HTERT RPE-1 (cell line): ENCODE measurements around the gene RIMBP2.
"Not testable (repeated sequence)": the region's sequence is repeated elsewhere in the genome, so short reads cannot be mapped to it uniquely, and the experiment has no call there.

Experiments
- in situ Hi-C: fragments of 300-500 bp; cut with MboI; formaldehyde crosslinking; loops from 4 replicates; pipeline ENCODE4 v1.14.3; 2020; ENCODE audit warnings: low sequenced_read_pairs

The RIMBP2 gene

DNA sequence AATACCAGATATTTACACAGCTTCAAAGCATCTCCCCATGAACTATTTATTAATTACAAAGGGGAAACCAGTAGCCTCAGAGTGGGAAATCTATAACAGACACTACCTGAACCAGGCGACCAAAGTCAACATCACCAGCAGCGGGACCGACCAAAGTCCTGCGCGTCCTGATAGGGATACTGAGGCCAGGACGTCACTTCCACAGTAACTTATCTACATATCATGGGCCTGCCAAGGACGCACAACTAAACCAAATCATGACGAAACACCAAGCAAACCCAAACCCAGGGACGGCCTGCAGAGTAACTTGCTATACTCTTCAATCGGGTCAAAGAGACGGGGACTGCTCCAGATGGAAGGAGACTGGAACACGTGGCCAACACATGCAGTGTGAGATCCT lies 26.0 kb upstream of the RIMBP2 start:
- in situ Hi-C loops: no loop called here

DNA sequence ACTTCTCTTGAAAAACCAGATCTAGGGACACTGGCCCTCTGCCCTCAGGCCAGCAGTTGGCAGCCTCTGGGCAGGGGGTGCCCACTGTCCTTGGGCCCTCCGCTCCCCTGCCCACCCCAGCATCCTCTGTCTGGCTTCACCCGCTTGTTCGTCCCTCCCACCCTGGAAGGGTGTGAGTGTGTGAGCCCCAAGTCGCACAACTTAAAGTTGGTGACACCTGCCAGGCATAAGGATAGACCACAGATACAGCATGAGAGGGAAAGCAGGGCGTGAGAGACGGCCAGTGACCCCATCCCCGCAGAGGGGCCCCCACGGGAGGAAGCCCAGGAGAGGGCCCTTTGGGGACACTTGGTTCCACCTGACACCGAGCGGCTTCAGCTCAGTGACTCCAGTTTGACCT lies 23.5 kb upstream of the RIMBP2 start:
- in situ Hi-C loops: no loop called here

DNA sequence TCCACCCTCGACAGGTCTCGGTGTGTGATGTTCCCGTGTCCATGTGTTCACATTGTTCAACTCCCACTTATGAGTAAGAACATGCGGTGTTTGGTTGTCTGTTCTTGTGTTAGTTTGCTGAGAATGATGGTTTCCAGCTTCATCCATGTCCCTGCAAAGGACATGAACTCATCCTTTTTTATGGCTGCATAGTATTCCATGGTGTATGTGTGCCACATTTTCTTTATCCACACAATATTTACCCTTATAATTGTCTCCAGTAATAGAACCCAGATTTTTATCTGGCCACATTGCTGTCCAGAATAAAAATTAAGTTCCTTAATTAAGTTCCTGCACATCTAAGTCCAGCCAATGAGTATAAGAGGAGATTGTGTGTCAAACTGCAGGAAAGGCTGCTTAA lies 22.3 kb upstream of the RIMBP2 start:
- in situ Hi-C loops: not testable (repeated sequence)

DNA sequence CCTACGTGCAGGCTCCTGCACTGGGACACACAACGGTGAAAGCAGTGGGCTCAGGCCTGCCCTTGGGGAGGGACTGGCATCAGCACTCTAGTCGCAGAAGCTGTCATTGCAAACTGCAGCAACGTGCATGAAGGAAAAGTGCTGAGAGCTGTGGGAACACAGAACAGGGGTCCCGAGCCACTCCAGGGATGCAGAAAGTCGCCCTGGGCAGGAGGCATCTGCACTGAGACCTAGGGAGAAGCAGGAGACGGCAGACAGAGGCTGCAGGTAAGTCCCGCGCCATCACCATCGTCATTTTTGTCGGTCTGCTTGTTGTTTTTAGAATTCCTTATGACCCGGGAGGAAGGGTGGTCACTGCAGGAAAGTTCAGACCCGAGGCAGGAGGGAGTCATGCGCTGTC lies 21.6 kb upstream of the RIMBP2 start:
- in situ Hi-C loops: no loop called here

DNA sequence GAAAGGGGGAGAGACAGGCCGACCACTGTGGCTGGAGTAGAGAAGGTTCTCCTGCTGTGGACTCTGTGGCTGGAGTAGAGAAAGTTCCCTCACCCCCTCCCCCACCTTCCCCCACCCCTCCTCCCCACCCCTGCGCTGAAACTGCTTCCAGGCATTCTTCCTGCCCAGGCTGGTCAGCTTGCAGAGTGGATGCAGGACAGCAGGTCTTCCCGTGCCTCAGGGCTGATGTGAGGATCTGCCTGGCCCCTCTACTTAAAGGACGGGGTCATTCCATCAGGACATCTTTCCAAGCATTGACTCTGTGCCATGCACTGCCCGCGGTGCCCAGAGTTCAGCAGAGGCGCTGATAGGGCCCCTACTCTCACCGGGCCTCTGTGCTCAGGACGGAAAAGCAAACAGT lies 13.2 kb upstream of the RIMBP2 start:
- in situ Hi-C loops: no loop called here

DNA sequence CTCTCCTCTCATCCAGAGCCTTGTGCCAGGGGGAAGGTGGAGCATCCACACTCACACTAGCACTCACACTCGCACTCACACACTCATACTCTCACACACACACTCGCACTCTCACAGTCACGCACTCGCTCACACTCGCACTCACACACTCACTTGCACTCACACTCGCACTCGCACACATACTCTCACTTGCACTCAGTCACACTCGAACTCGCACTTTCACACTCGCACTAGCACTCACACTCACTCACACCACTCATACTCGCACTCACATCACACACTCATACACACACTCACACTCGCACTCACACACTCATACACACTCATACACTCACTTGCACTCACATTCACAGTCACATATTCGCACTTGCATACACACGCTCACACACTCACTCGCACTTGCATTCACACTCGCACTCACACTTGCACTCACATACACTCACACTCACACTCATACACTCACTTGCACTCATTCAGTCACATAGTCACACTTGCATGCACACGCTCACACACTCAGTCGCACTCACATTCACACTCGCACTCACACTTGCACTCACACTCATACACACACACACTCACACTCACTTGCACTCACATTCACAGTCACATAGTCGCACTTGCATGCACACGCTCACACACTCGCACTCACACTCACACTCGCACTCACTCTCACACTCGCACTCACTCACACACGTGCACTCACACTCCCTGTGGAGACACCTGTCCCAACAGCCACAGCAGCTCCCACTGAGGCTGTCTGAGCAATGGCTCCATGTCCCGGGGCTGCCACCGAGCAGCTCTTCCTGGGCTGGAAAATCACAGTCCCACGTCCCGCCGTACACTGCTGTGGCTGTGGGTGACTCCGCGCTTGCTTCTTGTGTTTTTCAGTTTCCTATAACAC lies 12.3 kb upstream of the RIMBP2 start:
- in situ Hi-C loops: no loop called here

DNA sequence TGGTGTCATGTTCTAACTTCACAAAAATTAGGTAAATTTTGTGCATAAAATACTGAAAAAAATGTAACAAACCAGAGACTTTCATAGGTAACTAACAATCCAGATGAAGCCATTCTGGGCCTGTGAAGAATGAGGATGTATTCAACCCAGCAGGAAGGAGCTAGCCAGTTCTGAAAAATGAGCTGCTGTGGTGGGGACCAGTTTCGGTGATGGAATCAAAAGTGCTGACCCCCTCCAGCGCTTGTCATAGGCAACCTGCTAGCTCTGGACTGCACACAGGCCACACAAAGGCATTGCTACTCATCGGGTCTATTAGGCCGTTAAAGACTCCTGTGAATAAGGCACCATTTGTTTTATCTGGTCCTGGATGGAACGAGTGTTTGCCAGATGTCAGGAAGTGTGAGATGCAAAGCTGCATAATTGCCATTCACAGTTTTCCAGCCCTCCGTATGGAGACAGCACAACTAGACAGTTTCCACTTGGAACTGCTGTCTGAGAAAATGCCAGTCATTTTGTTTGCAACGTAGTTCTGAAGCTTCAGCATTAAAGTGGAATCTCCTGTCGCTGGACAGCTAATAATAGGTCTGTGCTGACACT lies 3.3 kb upstream of the RIMBP2 start:
- in situ Hi-C loops: no loop called here

DNA sequence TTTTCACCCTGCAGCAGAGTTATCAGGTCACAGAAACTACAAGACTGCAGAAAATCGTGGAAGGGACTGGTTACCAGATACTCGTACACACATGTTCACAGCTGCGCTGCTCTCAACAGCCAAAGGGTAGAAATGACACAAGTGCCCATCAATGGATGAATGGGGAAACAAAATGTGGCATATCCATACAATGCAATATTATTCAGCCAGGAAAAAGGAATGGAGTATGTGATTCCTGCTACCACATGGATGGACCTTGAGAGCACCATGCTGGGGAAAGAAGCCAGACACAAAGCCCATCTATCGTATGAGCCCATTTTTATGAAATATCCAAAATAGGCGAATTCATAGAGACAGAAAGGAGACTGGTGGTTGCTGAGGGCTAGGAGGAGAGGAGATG lies 1.7 kb upstream of the RIMBP2 start:
- in situ Hi-C loops: no loop called here

DNA sequence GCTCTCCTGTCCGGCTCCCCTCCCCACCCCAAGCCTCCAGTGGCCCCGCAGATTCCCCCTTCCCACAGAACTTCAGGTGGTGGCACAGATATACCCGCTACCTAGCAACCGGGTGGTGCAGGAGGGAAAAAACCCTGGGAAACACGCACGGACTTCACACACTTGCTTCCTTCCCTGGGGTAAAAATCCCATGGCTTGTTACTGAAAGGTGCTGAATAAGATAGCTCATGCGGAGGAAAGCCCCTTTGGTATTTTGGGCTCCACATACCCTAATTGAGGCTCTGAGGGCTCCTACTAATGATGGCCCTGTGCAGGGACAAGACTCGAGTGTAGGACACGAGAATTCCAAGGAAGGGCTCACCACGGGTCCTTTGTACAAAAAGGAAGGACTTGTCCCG lies 869 bp upstream of the RIMBP2 start:
- in situ Hi-C loops: no loop called here

DNA sequence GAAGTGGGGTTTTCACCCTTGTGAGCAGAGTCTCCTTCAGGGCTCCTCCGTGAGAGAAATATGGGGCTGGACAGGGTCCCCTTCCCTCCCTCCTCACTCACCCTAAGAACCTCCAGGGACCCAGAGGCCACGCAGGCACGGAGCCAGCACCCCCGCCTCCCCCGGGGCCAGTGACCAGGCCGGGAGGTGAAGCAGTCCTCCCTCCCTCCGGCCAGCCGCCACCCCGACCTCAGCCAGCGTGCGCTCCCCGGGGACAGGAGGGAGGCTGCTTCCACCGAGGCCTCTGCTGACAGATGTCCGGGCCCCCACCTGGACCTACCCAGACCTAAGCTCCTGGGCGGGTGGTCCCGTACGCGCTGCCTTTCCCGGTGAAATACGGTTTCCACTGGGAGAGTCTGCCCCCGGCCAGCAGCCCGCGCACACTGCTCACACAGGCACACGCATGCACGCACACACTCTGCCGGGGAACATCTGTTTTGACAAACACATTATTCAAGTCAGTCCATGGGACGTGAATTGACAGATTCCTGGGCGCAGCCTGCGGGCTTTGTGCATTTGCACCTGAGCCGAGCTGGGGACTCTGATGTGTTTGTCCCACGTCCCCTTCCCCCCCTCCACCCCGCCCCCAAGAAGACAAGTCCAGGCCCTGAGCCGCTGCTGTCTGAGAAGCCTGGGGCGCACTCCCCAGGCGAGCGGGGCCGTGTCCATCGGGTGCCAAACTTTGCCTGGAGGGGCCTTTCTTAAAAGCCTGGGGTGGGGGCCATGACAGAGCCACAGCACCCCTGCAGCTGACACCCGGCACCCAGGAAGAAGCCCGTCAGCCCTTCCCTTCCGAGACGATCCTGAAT lies 725 bp downstream of the RIMBP2 start:
- in situ Hi-C loops: no loop called here

DNA sequence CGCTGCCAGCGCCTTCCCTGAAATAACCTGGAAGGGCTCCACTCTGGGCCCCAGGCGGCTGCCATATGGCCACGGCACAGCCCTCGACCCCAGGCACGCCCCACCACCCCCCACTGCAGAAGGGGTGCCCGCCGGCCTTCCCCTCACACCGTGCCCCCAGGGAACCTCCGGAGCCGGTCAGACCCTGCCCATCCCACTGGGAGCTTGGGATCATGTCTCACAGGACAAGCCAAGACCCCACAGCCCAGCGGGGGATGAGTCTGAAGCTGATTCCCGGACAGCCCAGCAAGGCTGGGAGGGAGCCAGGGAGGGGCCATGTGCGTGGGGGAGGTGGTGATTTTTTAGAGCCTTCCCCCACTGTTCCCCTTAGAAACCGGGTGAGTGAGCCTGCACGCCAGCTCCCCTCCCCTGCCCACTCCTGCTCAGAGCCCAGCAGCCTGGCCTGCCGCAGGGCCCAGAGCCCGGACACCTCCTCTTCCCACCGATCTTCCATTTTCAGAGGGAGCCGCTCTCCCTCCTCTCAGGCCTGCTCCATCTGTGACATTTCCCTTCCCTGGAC lies 1.4 kb downstream of the RIMBP2 start:
- in situ Hi-C loops: no loop called here

DNA sequence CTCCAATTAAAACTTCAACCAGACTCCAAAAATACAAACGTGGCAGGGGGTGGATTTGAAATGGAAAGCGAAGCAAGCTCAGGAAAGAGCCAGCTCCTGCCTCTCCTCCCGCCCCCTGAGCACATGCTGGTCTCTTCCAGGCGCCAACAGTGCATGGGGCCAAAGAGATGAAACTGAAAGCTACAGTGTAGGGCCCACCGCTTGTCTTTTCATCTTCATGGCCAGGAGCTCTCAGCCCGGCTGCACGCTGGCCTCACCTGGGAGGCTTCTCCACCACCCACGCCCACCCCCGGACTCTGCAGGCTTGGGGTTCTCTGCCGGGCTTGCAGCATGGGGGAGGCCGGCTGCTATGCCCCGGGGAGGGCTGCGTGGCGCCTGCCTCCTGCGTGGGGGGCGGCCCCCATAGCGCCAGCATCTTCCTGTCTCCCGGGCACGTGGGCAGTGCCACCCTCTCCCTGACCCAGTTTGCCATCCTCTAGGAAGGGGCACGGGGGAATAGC lies 2.0 kb downstream of the RIMBP2 start:
- in situ Hi-C loops: no loop called here

DNA sequence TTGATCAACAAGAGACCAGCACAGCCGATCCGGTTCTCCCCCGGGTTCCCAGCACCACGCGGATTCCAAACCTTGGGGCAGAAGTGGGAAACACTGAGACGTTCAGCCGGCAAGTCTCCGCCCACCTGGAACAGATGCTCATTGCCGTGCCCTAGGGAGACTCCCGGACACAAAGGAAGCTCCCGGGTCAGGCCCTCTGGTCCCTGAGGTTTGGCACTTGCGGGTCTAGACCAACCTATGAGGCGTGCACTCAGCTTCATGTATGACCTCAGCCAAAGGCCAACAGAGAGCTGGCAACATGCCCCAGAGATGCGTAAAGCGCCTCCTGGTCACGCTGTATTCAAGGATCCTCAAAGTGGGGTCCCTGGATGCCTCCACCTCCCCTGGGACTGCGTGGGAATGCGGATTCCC lies 2.5 kb downstream of the RIMBP2 start:
- in situ Hi-C loops: no loop called here

DNA sequence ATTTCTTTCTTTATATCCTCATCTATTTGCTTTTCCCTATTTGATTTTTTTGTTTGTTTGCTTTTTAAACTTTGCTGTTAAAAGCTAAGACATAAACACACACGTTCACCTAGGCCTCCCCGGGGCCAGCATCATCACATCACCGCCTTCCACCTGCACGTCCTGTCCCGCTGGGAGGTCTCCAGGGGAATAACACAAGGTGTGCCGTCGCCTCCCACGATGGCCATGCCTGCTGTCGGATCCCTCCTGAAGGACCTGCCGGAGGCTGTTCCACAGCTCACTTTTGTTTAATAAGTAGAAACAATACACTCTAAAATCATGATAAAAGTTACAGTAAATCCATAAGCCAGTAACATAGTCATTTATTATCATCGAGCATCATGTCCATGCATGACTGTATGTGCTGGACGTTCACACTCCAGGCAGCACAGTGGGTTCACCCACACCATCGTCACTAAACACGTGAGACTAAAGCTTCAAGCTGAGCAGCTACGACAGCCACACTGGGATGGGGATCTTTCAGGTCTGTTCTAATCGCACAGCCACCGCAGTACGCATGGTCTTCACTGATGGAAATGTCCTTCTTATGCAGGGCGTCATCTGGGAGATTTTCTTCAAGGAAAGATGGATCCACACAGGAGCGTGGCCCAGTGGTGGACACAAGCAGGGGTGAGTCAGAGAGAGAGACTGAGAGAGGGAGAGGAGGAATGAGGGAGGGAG lies 3.6 kb downstream of the RIMBP2 start:
- in situ Hi-C loops: no loop called here

DNA sequence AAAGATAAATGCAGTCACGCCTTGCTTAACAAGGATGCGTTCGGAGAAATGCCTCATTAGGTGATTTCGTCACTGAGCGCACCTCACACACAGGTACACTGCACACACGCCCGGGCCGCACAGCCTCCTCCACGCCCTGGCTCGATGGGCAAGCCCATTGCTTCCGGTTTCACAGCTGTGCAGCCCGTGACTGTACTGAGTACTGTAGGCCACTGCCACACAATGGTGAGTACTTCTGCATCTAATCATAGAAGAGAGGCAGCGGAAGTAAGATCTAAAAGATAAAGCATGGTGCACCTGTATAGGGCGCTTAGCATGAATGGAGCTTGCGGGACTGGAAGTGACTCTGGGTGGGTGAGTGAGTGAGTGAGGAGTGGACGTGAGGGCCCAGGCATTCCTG lies 4.3 kb downstream of the RIMBP2 start:
- in situ Hi-C loops: no loop called here

DNA sequence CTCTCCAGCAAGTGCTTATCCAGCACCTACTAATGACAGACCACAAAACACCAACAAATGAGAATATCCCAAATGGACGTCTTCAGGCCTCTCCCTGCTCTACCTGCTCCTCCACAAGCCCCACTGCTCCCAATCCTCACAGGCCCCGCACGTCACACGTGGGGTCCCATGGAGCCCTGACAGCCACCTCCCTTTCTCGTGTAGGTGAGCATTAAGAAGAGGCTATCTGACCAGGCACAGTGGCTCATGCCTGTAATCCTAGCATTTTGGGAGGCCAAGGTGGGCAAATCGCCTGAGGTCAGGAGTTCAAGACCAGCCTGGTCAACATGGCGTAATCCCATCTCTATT lies 5.4 kb downstream of the RIMBP2 start:
- in situ Hi-C loops: no loop called here

DNA sequence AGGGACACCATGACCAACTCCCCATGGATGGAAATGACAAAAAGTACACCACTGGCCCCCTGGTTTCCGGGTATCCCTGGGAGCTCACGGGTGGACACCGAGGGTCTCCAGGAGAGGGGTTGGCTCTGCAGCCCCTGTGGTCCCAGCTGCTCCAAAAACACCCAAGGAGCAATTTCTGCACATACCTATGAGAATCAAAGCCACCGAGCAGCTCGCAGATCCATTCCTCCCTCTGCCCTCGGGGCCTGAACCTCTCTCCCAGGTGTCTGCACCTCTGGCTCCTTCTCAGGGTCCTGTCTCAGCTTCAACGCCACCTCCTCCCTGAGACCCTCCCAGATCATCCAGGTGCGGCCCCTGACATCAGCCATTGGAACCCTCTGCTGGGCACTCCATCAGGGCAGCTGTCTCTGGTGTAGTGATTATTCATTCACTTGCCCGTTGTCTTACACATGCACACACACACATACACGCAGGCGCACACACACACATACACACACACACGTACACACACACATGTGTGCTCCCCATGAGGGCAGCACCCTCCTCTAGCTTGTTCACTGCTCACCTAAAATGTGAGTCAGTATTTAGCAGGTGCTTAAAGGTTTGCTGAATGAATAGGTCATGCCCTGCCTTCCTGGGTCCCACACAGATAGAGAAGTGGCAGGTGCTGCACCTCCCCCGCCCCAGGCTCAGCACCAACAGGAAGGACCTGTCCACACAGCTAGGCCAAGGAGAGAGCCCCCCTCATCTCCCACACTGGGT lies 5.9 kb downstream of the RIMBP2 start:
- in situ Hi-C loops: no loop called here

DNA sequence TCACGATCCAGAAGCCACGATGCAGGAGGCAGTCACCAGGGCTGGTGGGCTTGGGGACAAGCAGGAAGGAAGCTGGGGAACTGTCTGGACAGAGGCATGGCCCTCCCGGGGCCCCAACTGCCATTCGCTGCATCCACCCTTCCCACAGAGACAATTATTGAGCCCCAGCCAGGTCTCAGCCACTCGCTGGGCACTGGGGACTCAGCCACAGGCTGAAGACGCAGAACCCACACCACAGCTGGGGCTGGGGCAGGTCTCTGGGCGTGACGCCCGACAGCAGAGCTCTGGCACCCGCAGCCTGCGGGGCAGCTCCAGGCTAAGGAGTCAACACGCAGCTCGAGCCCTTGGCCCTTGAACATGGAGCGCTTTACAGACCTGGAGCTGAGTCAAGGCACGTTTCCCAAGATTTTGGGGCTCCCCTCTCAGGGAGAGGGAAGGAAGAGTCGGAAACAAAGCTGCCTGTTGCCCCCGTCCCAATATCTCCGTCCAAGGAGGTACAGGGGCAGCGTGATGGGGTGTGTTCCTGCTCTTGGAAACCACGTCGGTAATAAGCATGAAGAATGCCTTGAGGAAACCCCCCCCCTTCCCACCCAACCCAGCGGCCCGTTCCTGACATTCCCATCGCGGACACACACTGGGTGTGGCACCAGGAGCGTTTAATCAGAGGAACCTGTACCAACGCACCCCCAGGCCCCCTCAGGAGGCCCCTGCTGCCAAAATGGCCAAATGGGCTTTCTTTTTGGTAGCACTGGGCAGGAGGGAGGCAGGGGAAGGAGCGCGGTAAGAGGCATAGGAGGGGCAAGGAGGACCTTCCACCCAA lies 6.7 kb downstream of the RIMBP2 start:
- in situ Hi-C loops: no loop called here

DNA sequence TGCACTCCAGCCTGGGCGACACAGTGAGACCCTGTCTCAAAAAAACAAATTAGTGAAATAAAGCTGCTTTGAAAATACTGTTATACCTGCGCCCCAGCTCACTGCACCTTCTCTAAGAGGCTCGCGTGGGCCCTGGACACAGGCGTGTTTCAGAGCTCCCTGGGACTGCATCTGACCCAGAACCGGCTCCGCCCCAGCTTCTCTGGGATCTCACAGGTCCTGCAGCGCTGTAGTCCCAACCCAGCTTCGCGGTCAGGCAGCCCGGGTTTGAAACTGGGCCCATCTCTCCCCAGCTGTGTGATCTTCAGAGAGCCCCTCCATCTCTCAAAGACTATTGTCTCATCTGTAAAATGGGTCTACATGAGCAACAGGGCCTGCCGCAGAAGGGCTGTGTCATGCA lies 7.5 kb downstream of the RIMBP2 start:
- in situ Hi-C loops: no loop called here
